ENCODE results near the gene PLD1.

The PLD1 gene

DNA sequence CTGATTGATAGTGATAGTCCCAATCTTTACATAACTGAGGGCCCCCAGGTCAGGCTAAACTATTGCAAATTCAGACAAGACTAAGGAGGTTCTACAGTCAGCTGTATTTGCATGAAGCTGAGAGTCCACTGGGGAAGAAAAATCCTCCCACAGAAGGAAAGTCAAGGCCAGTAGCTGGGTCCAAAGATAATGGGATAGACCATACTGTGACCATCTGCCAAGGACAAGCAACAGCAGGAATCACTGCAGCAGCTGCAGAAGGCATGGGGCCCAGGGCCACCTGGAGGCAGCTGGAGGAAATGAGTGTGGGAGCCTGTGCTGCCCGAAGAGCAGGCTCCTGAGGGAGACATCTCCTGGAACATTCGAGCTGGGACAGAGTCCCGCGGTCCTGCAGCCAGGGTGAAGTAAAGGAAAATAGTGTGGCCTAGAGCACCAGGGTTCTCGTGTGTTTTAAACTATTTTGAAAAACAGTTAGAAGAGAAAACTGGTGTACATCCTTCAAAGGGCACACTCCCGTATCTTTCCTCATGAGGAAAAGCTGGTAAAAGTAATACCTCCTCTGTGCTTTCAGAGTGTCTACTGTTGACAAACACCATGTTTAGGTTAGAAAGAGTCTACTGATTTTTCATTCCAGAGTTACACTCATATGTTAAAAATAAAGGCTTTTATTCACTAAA, 19.7 kb upstream of the PLD1 start:
- Histone ChIP-seq H3K36me3 (no peaks in the 10 kb centered on the region), H3K27me3 (no peaks in the 10 kb centered on the region), H3K27ac (peak overlapping the region; percentile 7 to 31), H3K4me1 (peaks cover 0 to 31% (median 9%) of the 10 kb centered on the region in 4 donors), H3K4me3 (no peak overlapping the region), H3K9me3 (no peaks in the 10 kb centered on the region)
- intact Hi-C loops (cut with DNase I; ENCODE audit: low total_unique reads): no loop called here
- DNase-seq: peak; percentile 62 to 87
- TF ChIP-seq, protein P1, sequence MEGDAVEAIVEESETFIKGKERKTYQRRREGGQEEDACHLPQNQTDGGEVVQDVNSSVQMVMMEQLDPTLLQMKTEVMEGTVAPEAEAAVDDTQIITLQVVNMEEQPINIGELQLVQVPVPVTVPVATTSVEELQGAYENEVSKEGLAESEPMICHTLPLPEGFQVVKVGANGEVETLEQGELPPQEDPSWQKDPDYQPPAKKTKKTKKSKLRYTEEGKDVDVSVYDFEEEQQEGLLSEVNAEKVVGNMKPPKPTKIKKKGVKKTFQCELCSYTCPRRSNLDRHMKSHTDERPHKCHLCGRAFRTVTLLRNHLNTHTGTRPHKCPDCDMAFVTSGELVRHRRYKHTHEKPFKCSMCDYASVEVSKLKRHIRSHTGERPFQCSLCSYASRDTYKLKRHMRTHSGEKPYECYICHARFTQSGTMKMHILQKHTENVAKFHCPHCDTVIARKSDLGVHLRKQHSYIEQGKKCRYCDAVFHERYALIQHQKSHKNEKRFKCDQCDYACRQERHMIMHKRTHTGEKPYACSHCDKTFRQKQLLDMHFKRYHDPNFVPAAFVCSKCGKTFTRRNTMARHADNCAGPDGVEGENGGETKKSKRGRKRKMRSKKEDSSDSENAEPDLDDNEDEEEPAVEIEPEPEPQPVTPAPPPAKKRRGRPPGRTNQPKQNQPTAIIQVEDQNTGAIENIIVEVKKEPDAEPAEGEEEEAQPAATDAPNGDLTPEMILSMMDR (IDR thresholded peaks at IDR 0.05): peak; percentile 46 to 65

DNA sequence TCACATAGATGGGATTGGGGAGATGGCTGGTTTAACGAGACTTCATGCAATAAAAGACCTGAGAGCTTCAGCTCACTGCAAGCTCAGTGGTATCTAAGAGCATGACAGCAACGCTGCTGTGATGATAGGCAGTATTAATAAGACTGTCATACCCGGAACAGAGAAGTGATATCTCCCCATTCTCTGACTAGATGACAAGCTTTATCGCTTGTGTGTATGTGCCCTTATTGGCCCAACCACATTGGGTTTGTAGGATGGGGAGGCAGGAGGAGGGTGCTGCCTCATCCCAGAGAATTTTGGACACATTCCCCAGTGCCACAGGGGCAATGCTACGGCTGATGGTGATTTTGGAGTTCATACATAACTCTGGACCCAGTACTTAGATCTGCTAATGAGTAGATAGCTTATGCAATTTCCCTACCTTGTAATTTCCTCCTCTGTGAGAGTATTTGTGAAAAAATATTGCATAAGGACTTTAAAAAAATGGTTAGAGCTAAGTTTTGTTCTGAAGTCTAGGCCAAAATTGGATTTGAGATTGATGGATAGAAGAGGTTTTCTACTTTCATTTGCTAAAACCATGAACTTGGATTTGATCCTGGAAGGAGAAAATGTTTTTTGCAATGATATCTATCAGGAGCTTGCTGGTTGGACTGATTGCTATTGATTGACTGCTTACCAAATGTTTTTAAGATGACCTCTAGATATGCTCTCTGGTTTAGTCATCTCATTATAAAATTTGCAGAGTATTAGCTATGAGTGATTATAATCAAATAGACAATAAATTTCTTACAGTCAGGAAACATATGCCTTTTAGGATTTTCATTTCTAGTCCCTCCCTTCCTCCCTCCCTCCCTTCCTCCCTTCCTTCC, 18.9 kb upstream of the PLD1 start:
- Histone ChIP-seq H3K27me3 (no peaks in the 10 kb centered on the region), H3K36me3 (no peaks in the 10 kb centered on the region), H3K27ac (no peak overlapping the region), H3K9me3 (no peaks in the 10 kb centered on the region), H3K4me3 (no peak overlapping the region), H3K4me1 (peaks cover 0 to 27% (median 9%) of the 10 kb centered on the region in 4 donors)
- intact Hi-C loops (cut with DNase I; ENCODE audit: low total_unique reads): no loop called here
- TF ChIP-seq, protein P1 (IDR thresholded peaks at IDR 0.05): no peak
- no peak for DNase-seq

DNA sequence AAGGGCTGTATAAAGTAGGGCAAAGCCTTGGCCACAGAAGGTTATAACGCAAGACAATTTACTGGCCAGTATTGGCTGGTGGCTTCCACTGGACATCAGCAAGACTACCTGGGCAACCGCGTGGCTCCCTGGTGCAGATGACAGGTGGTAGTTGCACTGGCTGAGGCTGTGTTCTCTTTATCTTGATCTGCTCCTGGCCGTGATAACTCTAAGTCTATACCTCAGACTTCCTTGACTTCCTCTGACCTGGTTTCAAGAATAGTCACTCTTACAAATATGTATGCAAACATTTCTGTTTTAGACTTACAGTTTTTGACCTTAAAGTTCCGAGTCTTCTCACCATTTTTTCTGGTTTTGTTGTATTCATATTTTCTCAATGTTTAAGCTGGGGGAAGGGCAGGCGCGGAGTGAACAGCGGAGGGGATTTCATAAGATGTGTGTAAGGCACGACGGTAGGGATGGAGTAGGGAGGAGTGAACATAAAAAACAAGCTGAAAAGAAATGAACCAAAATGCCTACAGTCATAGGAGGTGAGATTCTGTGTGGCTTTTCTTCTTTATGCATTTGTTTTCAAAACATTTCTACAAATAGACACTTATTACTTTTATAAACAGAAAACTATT, 17.7 kb upstream of the PLD1 start:
- intact Hi-C loops (cut with DNase I; ENCODE audit: low total_unique reads): no loop called here
- TF ChIP-seq, protein P1 (IDR thresholded peaks at IDR 0.05): no peak

DNA sequence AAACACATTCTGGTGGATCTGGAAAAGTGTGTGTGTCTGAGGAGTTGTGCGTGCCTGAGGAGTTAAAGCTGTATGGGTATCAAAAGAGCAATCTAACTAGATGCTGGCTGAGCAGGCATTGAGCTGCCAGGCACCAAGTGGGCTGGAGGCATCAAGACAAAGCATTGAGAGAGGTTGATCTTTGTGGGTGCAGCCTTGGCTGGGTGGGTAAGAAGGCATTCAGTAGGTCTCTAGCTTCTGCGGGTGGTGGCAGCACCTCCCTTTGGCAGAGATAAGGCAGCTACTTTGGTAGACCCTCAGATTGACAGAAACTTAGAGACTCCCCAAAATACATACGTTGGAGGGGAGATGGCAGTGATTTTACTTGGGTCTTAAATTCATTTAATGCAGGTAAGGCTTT, 17.1 kb upstream of the PLD1 start:
- Histone ChIP-seq H3K4me3 (no peak overlapping the region), H3K27me3 (no peaks in the 10 kb centered on the region), H3K27ac (no peak overlapping the region), H3K4me1 (peaks cover 0 to 11% (median 6%) of the 10 kb centered on the region in 4 donors), H3K36me3 (no peaks in the 10 kb centered on the region), H3K9me3 (no peaks in the 10 kb centered on the region)
- DNase-seq: no peak
- intact Hi-C loops (cut with DNase I; ENCODE audit: low total_unique reads): no loop called here
- TF ChIP-seq, protein P1 (IDR thresholded peaks at IDR 0.05): no peak

More for the DNA sequence above, 17.7 kb upstream of the PLD1 start:
- Histone ChIP-seq H3K36me3 (no peaks in the 10 kb centered on the region), H3K27me3 (no peaks in the 10 kb centered on the region), H3K9me3 (no peaks in the 10 kb centered on the region), H3K4me1 (peaks cover 0 to 15% (median 7%) of the 10 kb centered on the region in 4 donors), H3K4me3 (no peak overlapping the region), H3K27ac (no peak overlapping the region)
- no peak for DNase-seq

DNA sequence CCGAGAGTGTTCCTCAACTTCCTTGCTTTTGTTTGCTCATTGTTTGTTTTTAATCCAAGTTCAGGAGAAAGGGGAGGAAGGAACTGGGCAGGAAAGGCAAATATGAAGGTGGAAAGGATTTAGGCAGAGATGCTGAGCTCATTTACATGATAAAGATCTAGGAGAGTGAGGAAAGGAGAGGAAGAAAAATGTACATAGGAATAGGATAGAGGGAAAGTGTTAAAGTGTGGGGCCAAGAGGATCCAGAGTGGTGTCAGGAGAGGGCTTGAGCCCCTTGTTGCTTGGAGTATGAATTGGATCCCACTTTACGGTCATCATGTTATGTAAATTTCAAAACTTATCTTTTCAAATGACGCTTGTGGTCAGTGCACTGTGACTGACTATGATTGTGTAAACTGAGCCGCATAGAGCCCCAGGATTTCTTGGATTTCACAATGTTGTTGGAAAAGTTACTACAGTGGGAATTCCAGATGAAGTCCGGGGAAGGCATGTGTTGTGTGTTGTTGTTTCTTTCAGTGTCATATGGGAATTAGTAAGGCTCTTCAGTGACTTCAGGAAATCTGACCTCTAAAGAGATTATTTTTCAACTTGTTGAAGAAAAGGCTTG, 15.0 kb upstream of the PLD1 start:
- TF ChIP-seq, protein P1 (IDR thresholded peaks at IDR 0.05): no peak
- H3K36me3 ChIP-seq: no peaks in the 10 kb centered on the region
- no peak overlapping the region for H3K27ac ChIP-seq
- no peaks in the 10 kb centered on the region for H3K9me3 ChIP-seq
- intact Hi-C loops (cut with DNase I; ENCODE audit: low total_unique reads): no loop called here
- peak in 1 of 2 donors; percentile 52 for DNase-seq
- no peak overlapping the region for H3K4me3 ChIP-seq
- peaks cover 0 to 8% (median 6%) of the 10 kb centered on the region in 4 donors for H3K4me1 ChIP-seq
- no peaks in the 10 kb centered on the region for H3K27me3 ChIP-seq

Data from tibial artery (tissue), 4 donors.